ENCODE data around the gene IGLL5. TPM values are rescaled to one million over a fixed set of nuclear protein-coding genes. Genes with fewer than 3 reads are reported as not detected.
"Not testable (repeated sequence)": the region's sequence is repeated elsewhere in the genome, so short reads cannot be mapped to it uniquely, and the experiment has no call there.

IGLL5 gene
- polyA plus RNA-seq, 2 of the 4 experiments (the other 2 are of a cell fraction), result not detected

GRCh38 chr22:22897947-22898346 lies 10.3 kb downstream of the IGLL5 start:
- no peak for TF ChIP-seq E2F6 (IDR thresholded peaks at IDR 0.05; ENCODE audit: borderline replicate concordance, low read depth)
- no peak for TF ChIP-seq CBX8 (IDR thresholded peaks at IDR 0.05)
- WGBS (ENCODE audit: missing lambda C conversion rate), result 21% methylated on average over 5 of the region's 5 CpGs
- no peaks in the 10 kb centered on the region for H3K9me3 ChIP-seq
- DNase-seq (ENCODE audit: low read depth in 1 of 2, low spot score in 1 of 2) (no peak), FAIRE-seq (no peak), ATAC-seq (no peak)
- ChIA-PET CTCF (interaction anchor here (0.6 to 2.1 kb wide), 5 partner anchors 14 to 160 kb away, joined by 3 to 14 read pairs (median 3); no protein-coding TSS in a partner anchor), POLR2A (no interaction called here)
- no peaks in the 10 kb centered on the region for H3K4me1 ChIP-seq
- no peak overlapping the region for H3K27ac ChIP-seq
- no peak overlapping the region for H3K4me2 ChIP-seq
- H3K4me3 ChIP-seq, result no peak overlapping the region

- POLR2A ChIA-PET; H3K4me3 ChIP-seq; H3K9me3 ChIP-seq; H3K4me1 ChIP-seq; H3K27ac ChIP-seq; FAIRE-seq; DNase-seq (ENCODE audit: low read depth in 1 of 2, low spot score in 1 of 2); H3K4me2 ChIP-seq; ATAC-seq: not testable (repeated sequence)
- CTCF ChIA-PET, result interaction anchor here (1.2 to 2.1 kb wide), 2 partner anchors 14 to 16 kb away, joined by 3 to 14 read pairs; no protein-coding TSS in a partner anchor
- 0% methylated on average over 1 of the region's 1 CpG for WGBS (ENCODE audit: missing lambda C conversion rate)
Measured at GRCh38 chr22:22898411-22898950, 10.9 kb downstream of the IGLL5 start.

GRCh38 chr22:22899342-22900080 lies 11.9 kb downstream of the IGLL5 start:
- H3K27ac ChIP-seq; CTCF ChIA-PET; ATAC-seq; POLR2A ChIA-PET; H3K9me3 ChIP-seq; FAIRE-seq; H3K4me1 ChIP-seq; H3K4me3 ChIP-seq; DNase-seq (ENCODE audit: low read depth in 1 of 2, low spot score in 1 of 2); H3K4me2 ChIP-seq: not testable (repeated sequence)
- 24% methylated on average over 3 of the region's 9 CpGs for WGBS (ENCODE audit: missing lambda C conversion rate)

- H3K4me3 ChIP-seq; DNase-seq (ENCODE audit: low read depth in 1 of 2, low spot score in 1 of 2); FAIRE-seq; CTCF ChIA-PET; H3K4me2 ChIP-seq; H3K9me3 ChIP-seq; H3K4me1 ChIP-seq; H3K27ac ChIP-seq; POLR2A ChIA-PET; ATAC-seq: not testable (repeated sequence)
- 10% methylated on average over 2 of the region's 16 CpGs for WGBS (ENCODE audit: missing lambda C conversion rate)
Measured at GRCh38 chr22:22900527-22901205, 13.1 kb downstream of the IGLL5 start.

- H3K9me3 ChIP-seq, result no peaks in the 10 kb centered on the region
- no peak for TF ChIP-seq CEBPB (IDR thresholded peaks at IDR 0.05)
- CTCF ChIA-PET, result no interaction called here
Measured at GRCh38 chr22:22901578-22902218, 14.1 kb downstream of the IGLL5 start.

GRCh38 chr22:22902247-22903001 lies 14.8 kb downstream of the IGLL5 start:
- Histone ChIP-seq H3K4me1 (no peaks in the 10 kb centered on the region), H3K27ac (no peak overlapping the region), H3K9me3 (no peaks in the 10 kb centered on the region), H3K4me3 (no peak overlapping the region), H3K4me2 (no peak overlapping the region)
- 68% methylated on average over 7 of the region's 9 CpGs for WGBS (ENCODE audit: missing lambda C conversion rate)
- no peak for FAIRE-seq
- ChIA-PET POLR2A (no interaction called here), CTCF (no interaction called here)
- no peak for DNase-seq (ENCODE audit: low read depth in 1 of 2, low spot score in 1 of 2)
- no peak for ATAC-seq
- TF ChIP-seq HOXB5 (CRISPR knock-in tag; IDR thresholded peaks at IDR 0.05), result no peak
- no peak for TF ChIP-seq SMC3 (IDR thresholded peaks at IDR 0.05)
- TF ChIP-seq ATOH8 (CRISPR knock-in tag; IDR thresholded peaks at IDR 0.05; ENCODE audit: low read depth), result no peak
- TF ChIP-seq EP300 (IDR thresholded peaks at IDR 0.05), result no peak
- TF ChIP-seq NFE2L2 (conservative IDR thresholded peaks at IDR 0.05; ENCODE audit: low read length), result no peak
- no peak for TF ChIP-seq NR3C1 (IDR thresholded peaks at IDR 0.05)
- no peak for TF ChIP-seq MYC (IDR thresholded peaks at IDR 0.05; ENCODE audit: borderline replicate concordance, low read length)

More at GRCh38 chr22:22901578-22902218, 14.1 kb downstream of the IGLL5 start:
- H3K27ac ChIP-seq, result no peak overlapping the region
- H3K4me3 ChIP-seq, result no peak overlapping the region
- H3K4me2 ChIP-seq, result no peak overlapping the region
- ATAC-seq (no peak), FAIRE-seq (no peak), DNase-seq (ENCODE audit: low read depth in 1 of 2, low spot score in 1 of 2) (no peak)
- no peaks in the 10 kb centered on the region for H3K4me1 ChIP-seq
- WGBS (ENCODE audit: missing lambda C conversion rate), result 65% methylated on average over 6 of the region's 8 CpGs
- POLR2A ChIA-PET, result no interaction called here

Data from A549 (cell line).